ENCODE data around the gene ADAM8.

Gene ADAM8

DNA sequence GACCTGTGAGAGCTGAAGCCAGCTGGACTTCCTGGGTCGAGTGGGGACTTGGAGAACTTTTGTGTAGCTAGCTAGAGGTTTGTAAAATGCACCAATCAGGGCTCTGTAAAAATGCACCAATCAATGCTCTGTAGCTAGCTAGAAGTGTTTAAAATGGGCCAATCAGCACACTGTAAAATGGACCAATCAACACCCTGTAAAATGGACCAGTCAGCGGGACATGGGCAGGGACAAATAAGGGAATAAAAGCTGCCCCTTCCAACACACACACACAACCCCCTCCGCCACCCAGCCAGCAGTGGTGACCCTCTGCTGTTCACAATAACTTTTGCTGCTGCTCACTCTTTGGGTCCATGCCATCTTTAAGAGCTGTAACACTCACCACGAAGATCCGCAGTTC lies 39.2 kb upstream of the ADAM8 start:
- no peaks in the 10 kb centered on the region for H3K4me1 ChIP-seq (ENCODE audit: control insufficient read depth, insufficient read depth, low read length)
- no peak overlapping the region for H3K27ac ChIP-seq (ENCODE audit: low read depth, low read length)
- H3K9me3 ChIP-seq (ENCODE audit: control insufficient read depth, insufficient read depth, low read length) = no peaks in the 10 kb centered on the region
- peaks cover 18% of the 10 kb centered on the region for H3K36me3 ChIP-seq (ENCODE audit: control insufficient read depth, insufficient read depth, low read length)
- H3K9ac ChIP-seq (ENCODE audit: low read depth, low read length) = no peak overlapping the region
- peaks cover 9% of the 10 kb centered on the region for H3K27me3 ChIP-seq (ENCODE audit: control insufficient read depth, insufficient read depth, low read length)
- H3K4me3 ChIP-seq (ENCODE audit: low read depth, low read length) = no peak overlapping the region

- Histone ChIP-seq H3K4me3 (ENCODE audit: low read depth, low read length) (no peak overlapping the region), H3K9ac (ENCODE audit: low read depth, low read length) (no peak overlapping the region), H3K9me3 (ENCODE audit: control insufficient read depth, insufficient read depth, low read length) (no peaks in the 10 kb centered on the region), H3K27ac (ENCODE audit: low read depth, low read length) (no peak overlapping the region), H3K27me3 (ENCODE audit: control insufficient read depth, insufficient read depth, low read length) (peaks cover 9% of the 10 kb centered on the region), H3K36me3 (ENCODE audit: control insufficient read depth, insufficient read depth, low read length) (peaks cover 28% of the 10 kb centered on the region), H3K4me1 (ENCODE audit: control insufficient read depth, insufficient read depth, low read length) (no peaks in the 10 kb centered on the region)
Measured at GRCh38 chr10:133314911-133315310, 38.2 kb upstream of the ADAM8 start.

GRCh38 chr10:133313192-133313591 lies 36.5 kb upstream of the ADAM8 start:
- no peaks in the 10 kb centered on the region for H3K4me1 ChIP-seq (ENCODE audit: control insufficient read depth, insufficient read depth, low read length)
- no peak overlapping the region for H3K9ac ChIP-seq (ENCODE audit: low read depth, low read length)
- no peak overlapping the region for H3K27ac ChIP-seq (ENCODE audit: low read depth, low read length)
- H3K36me3 ChIP-seq (ENCODE audit: control insufficient read depth, insufficient read depth, low read length) = peaks cover 32% of the 10 kb centered on the region
- no peak overlapping the region for H3K4me3 ChIP-seq (ENCODE audit: low read depth, low read length)
- no peaks in the 10 kb centered on the region for H3K27me3 ChIP-seq (ENCODE audit: control insufficient read depth, insufficient read depth, low read length)
- no peaks in the 10 kb centered on the region for H3K9me3 ChIP-seq (ENCODE audit: control insufficient read depth, insufficient read depth, low read length)

DNA sequence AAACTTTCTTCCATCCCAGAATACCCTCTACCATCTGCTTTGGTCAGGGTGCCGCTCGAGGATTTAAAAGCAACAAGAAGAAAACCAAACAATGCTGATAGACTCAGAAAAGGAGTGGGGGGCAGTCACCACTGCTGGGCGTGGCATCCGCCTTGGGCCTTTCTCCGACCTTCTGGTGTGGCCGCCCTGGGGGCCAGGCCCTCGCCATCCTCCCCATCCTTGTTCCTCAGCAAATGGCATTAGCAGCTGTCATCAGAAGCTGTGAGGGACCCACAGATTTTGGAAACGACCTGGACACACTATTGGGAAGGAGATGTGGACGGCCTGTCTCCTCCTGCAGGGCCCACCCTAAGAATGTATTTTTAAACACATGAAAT lies 36.1 kb upstream of the ADAM8 start:
- Histone ChIP-seq H3K36me3 (ENCODE audit: control insufficient read depth, insufficient read depth, low read length) (peaks cover 32% of the 10 kb centered on the region), H3K4me3 (ENCODE audit: low read depth, low read length) (no peak overlapping the region), H3K9ac (ENCODE audit: low read depth, low read length) (no peak overlapping the region), H3K27ac (ENCODE audit: low read depth, low read length) (no peak overlapping the region), H3K9me3 (ENCODE audit: control insufficient read depth, insufficient read depth, low read length) (no peaks in the 10 kb centered on the region), H3K27me3 (ENCODE audit: control insufficient read depth, insufficient read depth, low read length) (no peaks in the 10 kb centered on the region), H3K4me1 (ENCODE audit: control insufficient read depth, insufficient read depth, low read length) (no peaks in the 10 kb centered on the region)

DNA sequence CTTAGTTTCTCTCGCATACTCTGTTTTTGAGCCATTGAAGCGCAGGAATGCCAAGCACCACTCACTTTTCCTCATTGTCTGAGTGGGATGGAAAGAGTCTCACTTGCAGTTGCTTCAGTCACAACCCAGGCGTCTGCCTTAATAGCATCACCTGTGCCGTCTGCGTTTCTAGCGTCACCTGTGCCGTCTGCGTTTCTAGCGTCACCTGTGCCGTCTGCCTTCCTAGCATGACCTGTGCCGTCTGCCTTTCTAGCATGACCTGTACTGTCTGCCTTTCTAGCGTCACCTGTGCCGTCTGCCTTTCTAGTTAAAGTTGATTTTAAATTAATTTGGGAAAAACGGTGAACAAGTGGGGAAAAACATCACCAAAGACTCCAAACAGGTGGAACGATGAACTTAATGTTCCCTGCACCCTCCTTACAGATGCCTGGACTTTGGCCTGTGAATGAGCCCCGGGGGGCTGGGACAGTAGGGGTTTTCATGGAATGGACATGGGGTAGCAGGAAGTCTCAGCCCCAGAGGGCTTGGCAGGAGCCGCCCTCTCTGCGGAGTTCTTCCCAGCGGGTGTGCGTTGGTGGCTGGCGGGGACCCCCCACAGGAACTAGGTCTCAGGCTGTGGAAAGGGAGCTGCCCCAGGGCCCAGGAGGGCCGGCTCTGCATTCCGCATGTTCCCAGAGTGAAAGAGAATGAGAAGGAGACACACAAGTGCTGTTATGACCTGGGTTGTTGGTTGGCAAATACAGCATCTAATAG lies 35.5 kb upstream of the ADAM8 start:
- H3K27ac ChIP-seq (ENCODE audit: low read depth, low read length) = no peak overlapping the region
- H3K36me3 ChIP-seq (ENCODE audit: control insufficient read depth, insufficient read depth, low read length) = peaks cover 32% of the 10 kb centered on the region
- no peaks in the 10 kb centered on the region for H3K27me3 ChIP-seq (ENCODE audit: control insufficient read depth, insufficient read depth, low read length)
- no peaks in the 10 kb centered on the region for H3K9me3 ChIP-seq (ENCODE audit: control insufficient read depth, insufficient read depth, low read length)
- no peak overlapping the region for H3K9ac ChIP-seq (ENCODE audit: low read depth, low read length)
- no peak overlapping the region for H3K4me3 ChIP-seq (ENCODE audit: low read depth, low read length)
- no peaks in the 10 kb centered on the region for H3K4me1 ChIP-seq (ENCODE audit: control insufficient read depth, insufficient read depth, low read length)

DNA sequence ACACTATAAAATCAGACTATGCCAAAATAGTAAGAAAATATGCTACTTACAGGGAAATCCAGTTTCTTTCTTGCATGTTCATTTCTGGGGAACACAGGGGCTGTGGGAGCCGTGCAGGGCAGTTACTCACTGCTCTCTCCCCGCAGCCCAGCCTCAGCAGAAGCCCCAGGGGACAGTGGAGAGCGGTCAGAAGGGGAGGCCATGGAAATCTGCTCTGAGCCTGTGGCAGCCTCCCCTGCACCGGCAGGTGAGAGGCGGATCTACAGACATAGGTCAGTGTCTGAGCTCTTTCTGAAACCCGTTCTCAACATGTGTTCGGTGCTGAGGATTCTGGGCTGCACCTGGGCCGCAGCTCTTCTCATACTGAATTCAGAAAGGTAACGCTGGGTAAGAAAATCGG lies 34.9 kb upstream of the ADAM8 start:
- Histone ChIP-seq H3K9ac (ENCODE audit: low read depth, low read length) (no peak overlapping the region), H3K4me3 (ENCODE audit: low read depth, low read length) (no peak overlapping the region), H3K27ac (ENCODE audit: low read depth, low read length) (no peak overlapping the region)

DNA sequence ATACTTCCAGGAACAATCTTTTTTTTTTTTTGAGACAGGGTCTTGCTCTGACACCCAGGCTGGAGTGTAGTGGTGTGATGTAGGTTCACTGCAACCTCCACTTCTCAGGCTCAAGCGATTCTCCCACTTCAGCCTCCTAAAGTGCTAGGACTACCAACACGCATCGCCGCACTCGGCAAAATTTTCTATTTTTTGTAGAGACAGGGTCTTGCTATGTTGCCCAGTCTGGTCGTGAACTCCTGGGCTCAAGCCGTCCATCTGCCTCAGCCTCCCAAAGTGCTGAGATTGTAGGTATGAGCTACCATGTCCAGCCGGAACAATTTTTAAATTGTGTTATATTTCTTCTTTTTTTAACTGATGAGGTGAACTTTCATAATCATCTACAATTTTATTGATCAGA lies 34.1 kb upstream of the ADAM8 start:
- peaks cover 32% of the 10 kb centered on the region for H3K36me3 ChIP-seq (ENCODE audit: control insufficient read depth, insufficient read depth, low read length)
- H3K4me1 ChIP-seq (ENCODE audit: control insufficient read depth, insufficient read depth, low read length) = no peaks in the 10 kb centered on the region
- no peak overlapping the region for H3K9ac ChIP-seq (ENCODE audit: low read depth, low read length)
- no peak overlapping the region for H3K27ac ChIP-seq (ENCODE audit: low read depth, low read length)
- no peaks in the 10 kb centered on the region for H3K9me3 ChIP-seq (ENCODE audit: control insufficient read depth, insufficient read depth, low read length)
- no peaks in the 10 kb centered on the region for H3K27me3 ChIP-seq (ENCODE audit: control insufficient read depth, insufficient read depth, low read length)
- H3K4me3 ChIP-seq (ENCODE audit: low read depth, low read length) = no peak overlapping the region

More for the DNA sequence above, 34.9 kb upstream of the ADAM8 start:
- H3K27me3 ChIP-seq (ENCODE audit: control insufficient read depth, insufficient read depth, low read length) = no peaks in the 10 kb centered on the region
- peaks cover 32% of the 10 kb centered on the region for H3K36me3 ChIP-seq (ENCODE audit: control insufficient read depth, insufficient read depth, low read length)
- H3K9me3 ChIP-seq (ENCODE audit: control insufficient read depth, insufficient read depth, low read length) = no peaks in the 10 kb centered on the region
- no peaks in the 10 kb centered on the region for H3K4me1 ChIP-seq (ENCODE audit: control insufficient read depth, insufficient read depth, low read length)

DNA sequence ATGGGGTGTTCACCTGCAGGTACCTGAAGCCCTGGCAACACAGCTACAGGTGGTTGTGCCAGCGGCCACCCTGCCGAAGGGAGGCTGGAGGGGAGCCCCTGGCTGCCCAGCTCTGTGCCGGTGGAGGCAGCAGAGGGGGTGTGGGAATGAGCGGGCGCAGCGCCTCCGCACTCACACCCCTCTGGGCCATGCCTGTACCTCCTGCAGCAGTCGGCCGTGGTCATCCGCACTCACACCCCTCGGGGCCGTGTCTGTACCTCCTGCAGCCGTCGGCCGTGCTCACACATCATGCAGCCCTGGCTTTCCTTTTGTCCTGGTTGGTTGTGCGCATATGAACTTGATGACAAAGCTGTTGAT lies 33.7 kb upstream of the ADAM8 start:
- Histone ChIP-seq H3K9ac (ENCODE audit: low read depth, low read length) (no peak overlapping the region), H3K36me3 (ENCODE audit: control insufficient read depth, insufficient read depth, low read length) (peaks cover 32% of the 10 kb centered on the region), H3K4me3 (ENCODE audit: low read depth, low read length) (no peak overlapping the region), H3K27me3 (ENCODE audit: control insufficient read depth, insufficient read depth, low read length) (no peaks in the 10 kb centered on the region), H3K4me1 (ENCODE audit: control insufficient read depth, insufficient read depth, low read length) (no peaks in the 10 kb centered on the region), H3K27ac (ENCODE audit: low read depth, low read length) (no peak overlapping the region), H3K9me3 (ENCODE audit: control insufficient read depth, insufficient read depth, low read length) (no peaks in the 10 kb centered on the region)

GRCh38 chr10:133309720-133310398 lies 33.2 kb upstream of the ADAM8 start:
- Histone ChIP-seq H3K27me3 (ENCODE audit: control insufficient read depth, insufficient read depth, low read length) (no peaks in the 10 kb centered on the region), H3K27ac (ENCODE audit: low read depth, low read length) (no peak overlapping the region), H3K4me3 (ENCODE audit: low read depth, low read length) (peak overlapping the region; percentile 49; the same call in 1 of the 2 replicates)

GRCh38 chr10:133309100-133309719 lies 32.5 kb upstream of the ADAM8 start:
- Histone ChIP-seq H3K4me3 (ENCODE audit: low read depth, low read length) (peak overlapping the region; percentile 94), H3K9ac (ENCODE audit: low read depth, low read length) (peak overlapping the region; percentile 96), H3K36me3 (ENCODE audit: control insufficient read depth, insufficient read depth, low read length) (peaks cover 32% of the 10 kb centered on the region), H3K27me3 (ENCODE audit: control insufficient read depth, insufficient read depth, low read length) (no peaks in the 10 kb centered on the region), H3K4me1 (ENCODE audit: control insufficient read depth, insufficient read depth, low read length) (no peaks in the 10 kb centered on the region), H3K9me3 (ENCODE audit: control insufficient read depth, insufficient read depth, low read length) (no peaks in the 10 kb centered on the region), H3K27ac (ENCODE audit: low read depth, low read length) (peak overlapping the region; percentile 96)

More at GRCh38 chr10:133309720-133310398, 33.2 kb upstream of the ADAM8 start:
- H3K36me3 ChIP-seq (ENCODE audit: control insufficient read depth, insufficient read depth, low read length) = peaks cover 32% of the 10 kb centered on the region
- no peaks in the 10 kb centered on the region for H3K9me3 ChIP-seq (ENCODE audit: control insufficient read depth, insufficient read depth, low read length)
- H3K4me1 ChIP-seq (ENCODE audit: control insufficient read depth, insufficient read depth, low read length) = no peaks in the 10 kb centered on the region
- no peak overlapping the region for H3K9ac ChIP-seq (ENCODE audit: low read depth, low read length)

Measured in HUES48 (cell line).